Measurements from ENCODE around the gene CHRNE.

CHRNE gene

GRCh38 chr17:4895121-4895520 is 7.8 kb downstream of the CHRNE start:
- Mint-ChIP-seq H3K4me3 (no peak overlapping the region), H3K27me3 (ENCODE audit: low read depth) (peaks cover 3% of the 10 kb centered on the region), H3K4me1 (ENCODE audit: low read depth) (peaks cover 6% of the 10 kb centered on the region), H3K36me3 (ENCODE audit: low read depth) (peaks cover 23% of the 10 kb centered on the region), H3K27ac (no peak overlapping the region), H3K9me3 (no peaks in the 10 kb centered on the region)
- DNase-seq (ENCODE audit: low spot score) = no peak

GRCh38 chr17:4893721-4894560 is 9.0 kb downstream of the CHRNE start:
- Mint-ChIP-seq H3K27me3 (ENCODE audit: low read depth) (peaks cover 3% of the 10 kb centered on the region), H3K36me3 (ENCODE audit: low read depth) (peaks cover 26% of the 10 kb centered on the region), H3K9me3 (no peaks in the 10 kb centered on the region), H3K4me3 (no peak overlapping the region), H3K4me1 (ENCODE audit: low read depth) (no peaks in the 10 kb centered on the region), H3K27ac (no peak overlapping the region)
- DNase-seq (ENCODE audit: low spot score) = no peak

- DNase-seq (ENCODE audit: low spot score) = no peak
- Mint-ChIP-seq H3K4me3 (no peak overlapping the region), H3K36me3 (ENCODE audit: low read depth) (peaks cover 26% of the 10 kb centered on the region), H3K4me1 (ENCODE audit: low read depth) (no peaks in the 10 kb centered on the region), H3K27me3 (ENCODE audit: low read depth) (no peaks in the 10 kb centered on the region), H3K27ac (no peak overlapping the region), H3K9me3 (no peaks in the 10 kb centered on the region)
Measured at GRCh38 chr17:4893272-4893671, 9.6 kb downstream of the CHRNE start.

- no peaks in the 10 kb centered on the region for H3K9me3 Mint-ChIP-seq
- H3K36me3 Mint-ChIP-seq (ENCODE audit: low read depth) = peaks cover 26% of the 10 kb centered on the region
- H3K4me3 Mint-ChIP-seq = no peak overlapping the region
- no peaks in the 10 kb centered on the region for H3K27me3 Mint-ChIP-seq (ENCODE audit: low read depth)
- H3K4me1 Mint-ChIP-seq (ENCODE audit: low read depth) = no peaks in the 10 kb centered on the region
- no peak overlapping the region for H3K27ac Mint-ChIP-seq
- DNase-seq (ENCODE audit: low spot score) = no peak
Measured at GRCh38 chr17:4892499-4893221, 10.2 kb downstream of the CHRNE start.

GRCh38 chr17:4891411-4892410 is 11.2 kb downstream of the CHRNE start:
- Mint-ChIP-seq H3K27me3 (ENCODE audit: low read depth) (no peaks in the 10 kb centered on the region), H3K9me3 (no peaks in the 10 kb centered on the region), H3K36me3 (ENCODE audit: low read depth) (peaks cover 33% of the 10 kb centered on the region), H3K27ac (no peak overlapping the region), H3K4me3 (no peak overlapping the region), H3K4me1 (ENCODE audit: low read depth) (no peaks in the 10 kb centered on the region)
- no peak for DNase-seq (ENCODE audit: low spot score)

- Mint-ChIP-seq H3K4me1 (ENCODE audit: low read depth) (no peaks in the 10 kb centered on the region), H3K4me3 (no peak overlapping the region), H3K27ac (no peak overlapping the region), H3K27me3 (ENCODE audit: low read depth) (no peaks in the 10 kb centered on the region), H3K36me3 (ENCODE audit: low read depth) (peaks cover 35% of the 10 kb centered on the region), H3K9me3 (no peaks in the 10 kb centered on the region)
- DNase-seq (ENCODE audit: low spot score) = no peak
Measured at GRCh38 chr17:4887581-4887980, 15.3 kb downstream of the CHRNE start.

- Mint-ChIP-seq H3K36me3 (ENCODE audit: low read depth) (peaks cover 36% of the 10 kb centered on the region), H3K9me3 (no peaks in the 10 kb centered on the region), H3K27me3 (ENCODE audit: low read depth) (no peaks in the 10 kb centered on the region), H3K27ac (no peak overlapping the region), H3K4me1 (ENCODE audit: low read depth) (no peaks in the 10 kb centered on the region), H3K4me3 (no peak overlapping the region)
- no peak for DNase-seq (ENCODE audit: low spot score)
Measured at GRCh38 chr17:4886830-4887229, 16.1 kb downstream of the CHRNE start.

- DNase-seq (ENCODE audit: low spot score) = no peak
- Mint-ChIP-seq H3K36me3 (ENCODE audit: low read depth) (peaks cover 33% of the 10 kb centered on the region), H3K4me3 (no peak overlapping the region), H3K27ac (no peak overlapping the region), H3K4me1 (ENCODE audit: low read depth) (no peaks in the 10 kb centered on the region), H3K27me3 (ENCODE audit: low read depth) (no peaks in the 10 kb centered on the region), H3K9me3 (no peaks in the 10 kb centered on the region)
Measured at GRCh38 chr17:4884489-4884888, 18.4 kb downstream of the CHRNE start.

GRCh38 chr17:4881761-4882555 is 20.9 kb downstream of the CHRNE start:
- no peak overlapping the region for H3K4me3 Mint-ChIP-seq

GRCh38 chr17:4880857-4881256 is 22.0 kb downstream of the CHRNE start:
- Mint-ChIP-seq H3K27ac (no peak overlapping the region), H3K4me1 (ENCODE audit: low read depth) (no peaks in the 10 kb centered on the region), H3K4me3 (no peak overlapping the region), H3K9me3 (no peaks in the 10 kb centered on the region), H3K36me3 (ENCODE audit: low read depth) (peaks cover 22% of the 10 kb centered on the region), H3K27me3 (ENCODE audit: low read depth) (no peaks in the 10 kb centered on the region)
- no peak for DNase-seq (ENCODE audit: low spot score)

More at GRCh38 chr17:4881761-4882555, 20.9 kb downstream of the CHRNE start:
- H3K9me3 Mint-ChIP-seq = no peaks in the 10 kb centered on the region
- H3K27me3 Mint-ChIP-seq (ENCODE audit: low read depth) = no peaks in the 10 kb centered on the region
- H3K27ac Mint-ChIP-seq = no peak overlapping the region
- peaks cover 27% of the 10 kb centered on the region for H3K36me3 Mint-ChIP-seq (ENCODE audit: low read depth)
- H3K4me1 Mint-ChIP-seq (ENCODE audit: low read depth) = no peaks in the 10 kb centered on the region
- no peak for DNase-seq (ENCODE audit: low spot score)

- H3K27ac Mint-ChIP-seq = no peak overlapping the region
- H3K36me3 Mint-ChIP-seq (ENCODE audit: low read depth) = peaks cover 11% of the 10 kb centered on the region
- H3K9me3 Mint-ChIP-seq = no peaks in the 10 kb centered on the region
- H3K4me3 Mint-ChIP-seq = no peak overlapping the region
- no peaks in the 10 kb centered on the region for H3K27me3 Mint-ChIP-seq (ENCODE audit: low read depth)
- no peak for DNase-seq (ENCODE audit: low spot score)
- H3K4me1 Mint-ChIP-seq (ENCODE audit: low read depth) = peaks cover 2% of the 10 kb centered on the region
Measured at GRCh38 chr17:4879601-4880000, 23.3 kb downstream of the CHRNE start.

- no peak for DNase-seq (ENCODE audit: low spot score)
- Mint-ChIP-seq H3K36me3 (ENCODE audit: low read depth) (peaks cover 11% of the 10 kb centered on the region), H3K27ac (no peak overlapping the region)
Measured at GRCh38 chr17:4877089-4877488, 25.8 kb downstream of the CHRNE start.

GRCh38 chr17:4872786-4873185 is 30.1 kb downstream of the CHRNE start:
- no peak for DNase-seq (ENCODE audit: low spot score)
- H3K27me3 Mint-ChIP-seq (ENCODE audit: low read depth) = no peaks in the 10 kb centered on the region
- no peaks in the 10 kb centered on the region for H3K9me3 Mint-ChIP-seq
- H3K36me3 Mint-ChIP-seq (ENCODE audit: low read depth) = peaks cover 4% of the 10 kb centered on the region
- peaks cover 2% of the 10 kb centered on the region for H3K4me1 Mint-ChIP-seq (ENCODE audit: low read depth)
- no peak overlapping the region for H3K4me3 Mint-ChIP-seq
- no peak overlapping the region for H3K27ac Mint-ChIP-seq

More at GRCh38 chr17:4877089-4877488, 25.8 kb downstream of the CHRNE start:
- Mint-ChIP-seq H3K4me3 (no peak overlapping the region), H3K9me3 (no peaks in the 10 kb centered on the region), H3K27me3 (ENCODE audit: low read depth) (no peaks in the 10 kb centered on the region), H3K4me1 (ENCODE audit: low read depth) (peaks cover 2% of the 10 kb centered on the region)

Measured in T-helper 2 cell treated with Interferon-gamma antibody and Interleukin-4, amounts not matched to agents 5 μg/mL and 100 μg/mL, for 36 hours (primary cell).